HepG2 (cell line): ENCODE results near the gene RHBDD1. TPM values are rescaled to one million over a fixed set of nuclear protein-coding genes. Genes with fewer than 3 reads are reported as not detected.

Source experiments
- ELF1 ChIP-seq: sonication (generic); formaldehyde crosslinking; IDR thresholded peaks from 2 replicates; pipeline ENCODE4 v1.4.0; 2020; ENCODE audit warnings: missing genetic modification reagents
- FOXJ3 ChIP-seq: sonication (generic); formaldehyde crosslinking; IDR thresholded peaks from 2 replicates; pipeline ENCODE4 v1.4.0; 2020; ENCODE audit warnings: missing genetic modification reagents, mild to moderate bottlenecking, borderline replicate concordance
- GATA4 ChIP-seq: sonication (generic); IDR thresholded peaks from 2 replicates; pipeline ENCODE4 v1.6.1; 2016; ENCODE audit warnings: antibody characterized with exemption, low read depth, borderline replicate concordance
- GPN1 ChIP-seq: sonication (generic); formaldehyde crosslinking; IDR thresholded peaks from 2 replicates; pipeline ENCODE4 v1.5.1; 2020; ENCODE audit warnings: missing genetic modification reagents, borderline replicate concordance
- ONECUT2 ChIP-seq: sonication (generic); formaldehyde crosslinking; IDR thresholded peaks from 2 replicates; pipeline ENCODE4 v1.4.0; 2020; ENCODE audit warnings: missing genetic modification reagents
- REL ChIP-seq: sonication (generic); formaldehyde crosslinking; conservative IDR thresholded peaks from 2 replicates; pipeline ENCODE4 v1.8.0; 2022; ENCODE audit warnings: mild to moderate bottlenecking, missing genetic modification reagents, moderate library complexity
- SP4 ChIP-seq: sonication (generic); formaldehyde crosslinking; IDR thresholded peaks from 2 replicates; pipeline ENCODE4 v1.8.1; 2023; ENCODE audit warnings: mild to moderate bottlenecking, missing genetic modification reagents
- ZFX ChIP-seq: sonication (generic); formaldehyde crosslinking; IDR thresholded peaks from 2 replicates; pipeline ENCODE4 v1.4.0; 2020; ENCODE audit warnings: mild to moderate bottlenecking, low read depth, missing genetic modification reagents, moderate library complexity
- ZNF180 ChIP-seq: sonication (generic); formaldehyde crosslinking; IDR thresholded peaks from 2 replicates; pipeline ENCODE4 v1.4.0; 2020; ENCODE audit warnings: low read depth, missing genetic modification reagents, borderline replicate concordance
- ZNF367 ChIP-seq: sonication (generic); formaldehyde crosslinking; IDR thresholded peaks from 2 replicates; pipeline ENCODE4 v1.4.0; 2020; ENCODE audit warnings: missing genetic modification reagents, borderline replicate concordance
- polyA plus RNA-seq, 8 experiments: library from polyadenylated mRNA; depleted of rRNA in 3 of 8; stranded (reverse) in 7 of 8; unstranded in 1 of 8; fragments of >200 nt; fragmentation: Illumina TruSeq in 4 of 8; extraction: Trizol in 4 of 8; gene quantifications; 2 replicates each; pipeline versions ENCODE4 v1.2.1 to v1.2.3, GENCODE V29; 2011 to 2016; ENCODE audit warnings: low read depth in 4 of 8, missing spikeins in 1 of 8, mixed read lengths in 1 of 8; ENCODE audit not compliant: insufficient read depth in 1 of 8
- total RNA-seq, 5 experiments: library from RNA; depleted of rRNA; stranded (reverse); fragments of >200 nt; fragmentation: Illumina TruSeq; extraction: Trizol; gene quantifications; 2 replicates each; pipeline ENCODE4 v1.2.3, GENCODE V29; 2016; ENCODE audit warnings: low read depth in 1 of 5
- TF ChIP-seq, protein P1 (sequence below), 2 experiments: fragments of 450-650 bp in 1 of 2; sonication (generic) in 1 of 2; formaldehyde crosslinking in 1 of 2; IDR thresholded peaks; 2 replicates each; pipeline versions ENCODE4 v1.6.1 to v1.8.0; 2016 to 2022; ENCODE audit warnings: antibody characterized with exemption in 1 of 2, mild to moderate bottlenecking in 1 of 2, missing genetic modification reagents in 1 of 2
- TF ChIP-seq, protein P2 (sequence below): fragments of 450-650 bp; IDR thresholded peaks from 2 replicates; pipeline ENCODE4 v1.6.1; 2016
- TF ChIP-seq, protein P3 (sequence below): sonication (generic); formaldehyde crosslinking; IDR thresholded peaks from 2 replicates; pipeline ENCODE4 v1.5.1; 2020; ENCODE audit warnings: mild to moderate bottlenecking, moderate library complexity, missing genetic modification reagents
- TF ChIP-seq, protein P4 (sequence below): sonication (generic); formaldehyde crosslinking; IDR thresholded peaks from 2 replicates; pipeline ENCODE4 v1.8.0; 2022; ENCODE audit warnings: missing genetic modification reagents, mild to moderate bottlenecking, moderate library complexity, borderline replicate concordance

RHBDD1 gene
- total and polyA plus RNA-seq, 2 of the 13 experiments (the other 11 are each of a cell fraction or from before 2014, with no cell fraction given) = 8.2 to 9.5 TPM

DNA sequence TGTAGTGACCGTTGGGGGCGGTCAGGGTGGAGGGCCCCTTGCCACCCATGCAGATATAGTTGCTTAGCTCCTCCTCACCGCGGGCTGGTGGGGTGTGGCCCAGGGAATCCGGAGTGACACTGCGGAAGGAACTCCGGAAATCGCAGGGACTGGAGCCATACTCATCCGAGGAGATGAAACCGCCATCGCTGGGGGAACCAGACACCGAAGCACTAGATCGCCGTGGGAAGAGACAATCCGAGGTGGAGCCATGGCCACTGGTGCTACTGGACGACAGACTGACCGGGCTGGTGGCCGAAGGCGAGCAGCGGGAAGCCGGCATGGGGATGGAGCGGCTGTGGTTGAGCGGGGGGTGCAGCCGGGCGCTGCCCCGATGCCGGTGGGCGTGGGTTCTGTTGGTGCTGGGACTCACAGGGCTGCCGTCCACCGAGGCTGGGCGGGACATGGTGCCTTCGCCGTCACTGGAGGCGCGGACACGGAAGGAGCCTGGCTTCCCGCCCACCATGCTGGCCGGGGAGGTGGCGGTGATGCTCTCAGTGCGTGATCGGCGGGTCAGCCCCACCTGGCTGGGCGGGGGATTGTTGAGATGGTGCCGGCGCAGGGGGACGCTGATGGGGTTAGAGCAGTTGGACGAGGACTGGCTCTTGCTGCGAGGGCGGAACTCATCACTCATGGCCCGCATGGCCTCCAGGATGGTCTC lies 38.4 kb upstream of the RHBDD1 start (continued):
- TF ChIP-seq, protein P1, sequence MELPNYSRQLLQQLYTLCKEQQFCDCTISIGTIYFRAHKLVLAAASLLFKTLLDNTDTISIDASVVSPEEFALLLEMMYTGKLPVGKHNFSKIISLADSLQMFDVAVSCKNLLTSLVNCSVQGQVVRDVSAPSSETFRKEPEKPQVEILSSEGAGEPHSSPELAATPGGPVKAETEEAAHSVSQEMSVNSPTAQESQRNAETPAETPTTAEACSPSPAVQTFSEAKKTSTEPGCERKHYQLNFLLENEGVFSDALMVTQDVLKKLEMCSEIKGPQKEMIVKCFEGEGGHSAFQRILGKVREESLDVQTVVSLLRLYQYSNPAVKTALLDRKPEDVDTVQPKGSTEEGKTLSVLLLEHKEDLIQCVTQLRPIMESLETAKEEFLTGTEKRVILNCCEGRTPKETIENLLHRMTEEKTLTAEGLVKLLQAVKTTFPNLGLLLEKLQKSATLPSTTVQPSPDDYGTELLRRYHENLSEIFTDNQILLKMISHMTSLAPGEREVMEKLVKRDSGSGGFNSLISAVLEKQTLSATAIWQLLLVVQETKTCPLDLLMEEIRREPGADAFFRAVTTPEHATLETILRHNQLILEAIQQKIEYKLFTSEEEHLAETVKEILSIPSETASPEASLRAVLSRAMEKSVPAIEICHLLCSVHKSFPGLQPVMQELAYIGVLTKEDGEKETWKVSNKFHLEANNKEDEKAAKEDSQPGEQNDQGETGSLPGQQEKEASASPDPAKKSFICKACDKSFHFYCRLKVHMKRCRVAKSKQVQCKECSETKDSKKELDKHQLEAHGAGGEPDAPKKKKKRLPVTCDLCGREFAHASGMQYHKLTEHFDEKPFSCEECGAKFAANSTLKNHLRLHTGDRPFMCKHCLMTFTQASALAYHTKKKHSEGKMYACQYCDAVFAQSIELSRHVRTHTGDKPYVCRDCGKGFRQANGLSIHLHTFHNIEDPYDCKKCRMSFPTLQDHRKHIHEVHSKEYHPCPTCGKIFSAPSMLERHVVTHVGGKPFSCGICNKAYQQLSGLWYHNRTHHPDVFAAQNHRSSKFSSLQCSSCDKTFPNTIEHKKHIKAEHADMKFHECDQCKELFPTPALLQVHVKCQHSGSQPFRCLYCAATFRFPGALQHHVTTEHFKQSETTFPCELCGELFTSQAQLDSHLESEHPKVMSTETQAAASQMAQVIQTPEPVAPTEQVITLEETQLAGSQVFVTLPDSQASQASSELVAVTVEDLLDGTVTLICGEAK (IDR thresholded peaks at IDR 0.05) = no peak
- TF ChIP-seq, protein P1 (CRISPR knock-in tag; IDR thresholded peaks at IDR 0.05) = no peak
- TF ChIP-seq ELF1 (CRISPR knock-in tag) (no peak), ZNF180 (CRISPR knock-in tag) (no peak), REL (CRISPR knock-in tag) (no peak), ZFX (CRISPR knock-in tag) (no peak), FOXJ3 (CRISPR knock-in tag) (no peak), ONECUT2 (CRISPR knock-in tag) (no peak), GPN1 (CRISPR knock-in tag) (no peak), GATA4 (no peak), SP4 (CRISPR knock-in tag) (no peak), ZNF367 (CRISPR knock-in tag) (no peak)
- TF ChIP-seq, protein P2, sequence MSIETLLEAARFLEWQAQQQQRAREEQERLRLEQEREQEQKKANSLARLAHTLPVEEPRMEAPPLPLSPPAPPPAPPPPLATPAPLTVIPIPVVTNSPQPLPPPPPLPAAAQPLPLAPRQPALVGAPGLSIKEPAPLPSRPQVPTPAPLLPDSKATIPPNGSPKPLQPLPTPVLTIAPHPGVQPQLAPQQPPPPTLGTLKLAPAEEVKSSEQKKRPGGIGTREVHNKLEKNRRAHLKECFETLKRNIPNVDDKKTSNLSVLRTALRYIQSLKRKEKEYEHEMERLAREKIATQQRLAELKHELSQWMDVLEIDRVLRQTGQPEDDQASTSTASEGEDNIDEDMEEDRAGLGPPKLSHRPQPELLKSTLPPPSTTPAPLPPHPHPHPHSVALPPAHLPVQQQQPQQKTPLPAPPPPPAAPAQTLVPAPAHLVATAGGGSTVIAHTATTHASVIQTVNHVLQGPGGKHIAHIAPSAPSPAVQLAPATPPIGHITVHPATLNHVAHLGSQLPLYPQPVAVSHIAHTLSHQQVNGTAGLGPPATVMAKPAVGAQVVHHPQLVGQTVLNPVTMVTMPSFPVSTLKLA = no peak
- TF ChIP-seq, protein P3, sequence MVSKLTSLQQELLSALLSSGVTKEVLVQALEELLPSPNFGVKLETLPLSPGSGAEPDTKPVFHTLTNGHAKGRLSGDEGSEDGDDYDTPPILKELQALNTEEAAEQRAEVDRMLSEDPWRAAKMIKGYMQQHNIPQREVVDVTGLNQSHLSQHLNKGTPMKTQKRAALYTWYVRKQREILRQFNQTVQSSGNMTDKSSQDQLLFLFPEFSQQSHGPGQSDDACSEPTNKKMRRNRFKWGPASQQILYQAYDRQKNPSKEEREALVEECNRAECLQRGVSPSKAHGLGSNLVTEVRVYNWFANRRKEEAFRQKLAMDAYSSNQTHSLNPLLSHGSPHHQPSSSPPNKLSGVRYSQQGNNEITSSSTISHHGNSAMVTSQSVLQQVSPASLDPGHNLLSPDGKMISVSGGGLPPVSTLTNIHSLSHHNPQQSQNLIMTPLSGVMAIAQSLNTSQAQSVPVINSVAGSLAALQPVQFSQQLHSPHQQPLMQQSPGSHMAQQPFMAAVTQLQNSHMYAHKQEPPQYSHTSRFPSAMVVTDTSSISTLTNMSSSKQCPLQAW = no peak
- TF ChIP-seq, protein P4, sequence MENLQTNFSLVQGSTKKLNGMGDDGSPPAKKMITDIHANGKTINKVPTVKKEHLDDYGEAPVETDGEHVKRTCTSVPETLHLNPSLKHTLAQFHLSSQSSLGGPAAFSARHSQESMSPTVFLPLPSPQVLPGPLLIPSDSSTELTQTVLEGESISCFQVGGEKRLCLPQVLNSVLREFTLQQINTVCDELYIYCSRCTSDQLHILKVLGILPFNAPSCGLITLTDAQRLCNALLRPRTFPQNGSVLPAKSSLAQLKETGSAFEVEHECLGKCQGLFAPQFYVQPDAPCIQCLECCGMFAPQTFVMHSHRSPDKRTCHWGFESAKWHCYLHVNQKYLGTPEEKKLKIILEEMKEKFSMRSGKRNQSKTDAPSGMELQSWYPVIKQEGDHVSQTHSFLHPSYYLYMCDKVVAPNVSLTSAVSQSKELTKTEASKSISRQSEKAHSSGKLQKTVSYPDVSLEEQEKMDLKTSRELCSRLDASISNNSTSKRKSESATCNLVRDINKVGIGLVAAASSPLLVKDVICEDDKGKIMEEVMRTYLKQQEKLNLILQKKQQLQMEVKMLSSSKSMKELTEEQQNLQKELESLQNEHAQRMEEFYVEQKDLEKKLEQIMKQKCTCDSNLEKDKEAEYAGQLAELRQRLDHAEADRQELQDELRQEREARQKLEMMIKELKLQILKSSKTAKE = 0 out of 2 replicates have a peak, but pooled peaks have one; percentile 5
